ENCODE results near the gene TMEM255B. TPM values are rescaled to one million over a fixed set of nuclear protein-coding genes. Genes with fewer than 3 reads are reported as not detected.
"Not testable (repeated sequence)": the region's sequence is repeated elsewhere in the genome, so short reads cannot be mapped to it uniquely, and the experiment has no call there.

TMEM255B gene
- total and polyA plus RNA-seq, 9 of the 15 experiments (the other 6 are each of a cell fraction or from before 2014, with no cell fraction given): 0.01 to 0.75 (median 0.23) TPM

DNA sequence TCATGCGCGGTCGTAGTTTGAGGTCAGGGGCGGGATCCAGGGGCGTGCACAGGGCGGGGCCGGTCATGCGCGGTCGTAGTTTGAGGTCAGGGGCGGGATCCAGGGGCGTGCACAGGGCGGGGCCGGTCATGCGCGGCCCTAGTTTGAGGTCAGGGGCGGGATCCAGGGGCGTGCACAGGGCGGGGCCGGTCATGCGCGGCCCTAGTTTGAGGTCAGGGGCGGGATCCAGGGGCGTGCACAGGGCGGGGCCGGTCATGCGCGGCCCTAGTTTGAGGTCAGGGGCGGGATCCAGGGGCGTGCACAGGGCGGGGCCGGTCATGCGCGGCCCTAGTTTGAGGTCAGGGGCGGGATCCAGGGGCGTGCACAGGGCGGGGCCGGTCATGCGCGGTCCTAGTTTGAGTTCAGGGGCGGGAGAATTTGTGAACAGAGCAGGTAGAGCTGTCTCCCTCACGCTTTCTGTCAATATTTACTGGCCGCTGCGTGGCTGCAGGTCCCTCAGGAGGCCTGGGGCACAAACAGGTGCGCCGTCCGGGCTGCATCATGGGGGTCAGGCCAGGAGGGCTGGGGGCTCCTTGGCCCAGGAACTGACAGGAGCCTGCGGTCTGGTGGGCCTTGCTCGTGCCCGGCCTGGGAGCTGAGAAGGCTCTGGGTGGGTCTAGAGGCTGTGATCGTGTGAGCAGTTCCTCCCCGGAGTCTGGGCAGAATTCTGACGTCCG is 32.8 kb upstream of the TMEM255B start:
- H3K9me3 ChIP-seq (replicated peaks; ENCODE audit: control insufficient read depth, insufficient read depth, low read depth, low read length); intact Hi-C loops (cut with micrococcal nuclease); H3K79me2 ChIP-seq (ENCODE audit: control insufficient read depth, insufficient read depth, low read length); FAIRE-seq; BruUV-seq (replicated peaks); H4K20me1 ChIP-seq (replicated peaks; ENCODE audit: control insufficient read depth, insufficient read depth, low read length); CTCF ChIA-PET (ENCODE audit: low intra/inter-chr PET ratio); H3K36me3 ChIP-seq (ENCODE audit: control insufficient read depth, insufficient read depth, low read length); H3K9me1 ChIP-seq (ENCODE audit: control insufficient read depth, insufficient read depth, low read length); POLR2A ChIA-PET; H3K4me3 ChIP-seq; H3K27ac ChIP-seq (ENCODE audit: extremely low read depth, low read depth, low read length): not testable (repeated sequence)
- TF ChIP-seq SP1 (CRISPR knock-in tag; IDR thresholded peaks at IDR 0.05) (peak; percentile 90), CCNT2 (IDR thresholded peaks at IDR 0.05; ENCODE audit: borderline replicate concordance, extremely low read depth, insufficient read length, low read depth, low read length) (peak; percentile 72), MBD2 (IDR thresholded peaks at IDR 0.05; ENCODE audit: borderline replicate concordance, low read depth) (peak; percentile 49; the same call in 1 of the 2 replicates), NRF1 (conservative IDR thresholded peaks at IDR 0.05 in 1 of 2, IDR thresholded peaks at IDR 0.05 in 1 of 2) (peak; percentile 20 to 25; a peak in 1 of 4 replicates)
- WGBS (ENCODE audit: insufficient coverage, low coverage, missing lambda C conversion rate): 81% methylated on average over 4 of the region's 54 CpGs
- Histone ChIP-seq H2AFZ (ENCODE audit: low read depth, low read length) (peak overlapping the region; percentile 55; the same call in 1 of the 2 replicates), H3K27me3 (ENCODE audit: control insufficient read depth in 2 of 2, insufficient read depth in 2 of 2, low read length in 2 of 2) (peaks cover 7 to 28% of the 10 kb centered on the region in 2 experiments; a peak in 3 of 5 replicates), H3K9ac (ENCODE audit: insufficient read depth in 1 of 2, low read depth in 2 of 2, low read length in 2 of 2) (peak overlapping the region in 1 of 2 experiments; percentile 50; a peak in 1 of 4 replicates), H3K4me1 (replicated peaks in 1 of 2; ENCODE audit: control insufficient read depth in 2 of 2, insufficient read depth in 2 of 2, low read length in 2 of 2) (peaks cover 9 to 32% of the 10 kb centered on the region in 2 experiments; a peak in 4 of 5 replicates), H3K4me2 (ENCODE audit: insufficient read depth, low read length) (peak overlapping the region; percentile 72)
- DNase-seq (ENCODE audit: extremely low read depth in 1 of 4, low spot score in 3 of 4): peak in 3 of 4 experiments; percentile 16 to 33 (median 27)
- ATAC-seq: peak; percentile 47; the same call in 1 of the 3 replicates
- in situ Hi-C loops (cut with MboI): loop anchor here (10.0 kb wide), 2 partner anchors 61 to 231 kb away; partner anchors contain the start of genes DCUN1D2 and GRK1
